HFF-Myc (cell line): ENCODE data around the gene FAM13A.

Source experiments
- DNase-seq: peaks from one replicate; pipeline ENCODE4 v3.0.0-alpha.2; 2011; ENCODE audit warnings: low read depth; ENCODE audit errors: extremely low read depth
- H3K4me3 ChIP-seq: replicated peaks from 2 replicates; pipeline ENCODE4 v1.5.1; 2011; ENCODE audit warnings: low read depth, mild to moderate bottlenecking, control low read depth, low read length
- TF ChIP-seq, protein P1 (sequence below): IDR thresholded peaks from 2 replicates; pipeline ENCODE4 v1.5.1; 2012; ENCODE audit warnings: mild to moderate bottlenecking, low read depth, low read length, control low read depth; ENCODE audit errors: missing control alignments

The FAM13A gene

DNA sequence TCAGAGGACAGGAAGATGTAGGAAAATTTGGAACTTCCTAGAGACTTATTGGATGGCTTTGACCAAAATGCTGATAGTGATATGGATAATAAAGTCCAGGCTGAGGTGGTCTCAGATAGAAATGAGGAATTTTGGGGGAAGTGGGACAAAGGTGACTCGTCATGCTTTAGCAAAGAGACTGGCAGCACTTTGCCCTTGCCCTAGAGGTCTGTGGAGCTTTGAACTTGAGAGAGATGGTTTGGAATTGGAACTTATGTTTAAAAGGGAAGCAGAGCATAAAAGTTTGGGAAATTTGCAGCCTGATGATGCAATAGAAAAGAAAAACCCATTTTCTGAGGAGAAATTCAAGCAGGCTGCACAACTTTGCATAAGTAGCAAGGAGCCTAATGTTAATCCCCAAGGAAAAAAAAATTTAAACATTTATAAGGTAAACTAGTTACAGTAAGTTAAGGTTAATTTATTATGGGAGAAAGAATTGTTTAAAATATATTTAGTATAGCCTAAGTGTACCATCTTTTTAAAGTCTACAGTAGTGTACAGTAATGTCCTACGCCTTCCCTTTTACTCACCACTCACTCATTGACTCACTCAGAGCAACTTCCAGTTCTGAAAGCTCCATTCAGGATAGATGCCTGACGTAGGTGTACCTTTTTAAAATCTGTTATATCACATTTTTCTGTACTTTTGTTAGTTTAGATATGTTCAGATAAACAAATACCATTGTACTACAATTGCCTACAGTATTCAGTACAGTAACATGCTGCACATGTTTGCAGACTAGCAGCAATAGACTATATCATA, 101.2 kb downstream of the FAM13A start:
- TF ChIP-seq, protein P1, sequence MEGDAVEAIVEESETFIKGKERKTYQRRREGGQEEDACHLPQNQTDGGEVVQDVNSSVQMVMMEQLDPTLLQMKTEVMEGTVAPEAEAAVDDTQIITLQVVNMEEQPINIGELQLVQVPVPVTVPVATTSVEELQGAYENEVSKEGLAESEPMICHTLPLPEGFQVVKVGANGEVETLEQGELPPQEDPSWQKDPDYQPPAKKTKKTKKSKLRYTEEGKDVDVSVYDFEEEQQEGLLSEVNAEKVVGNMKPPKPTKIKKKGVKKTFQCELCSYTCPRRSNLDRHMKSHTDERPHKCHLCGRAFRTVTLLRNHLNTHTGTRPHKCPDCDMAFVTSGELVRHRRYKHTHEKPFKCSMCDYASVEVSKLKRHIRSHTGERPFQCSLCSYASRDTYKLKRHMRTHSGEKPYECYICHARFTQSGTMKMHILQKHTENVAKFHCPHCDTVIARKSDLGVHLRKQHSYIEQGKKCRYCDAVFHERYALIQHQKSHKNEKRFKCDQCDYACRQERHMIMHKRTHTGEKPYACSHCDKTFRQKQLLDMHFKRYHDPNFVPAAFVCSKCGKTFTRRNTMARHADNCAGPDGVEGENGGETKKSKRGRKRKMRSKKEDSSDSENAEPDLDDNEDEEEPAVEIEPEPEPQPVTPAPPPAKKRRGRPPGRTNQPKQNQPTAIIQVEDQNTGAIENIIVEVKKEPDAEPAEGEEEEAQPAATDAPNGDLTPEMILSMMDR, result no peak
- no peak for DNase-seq
- H3K4me3 ChIP-seq, result no peak overlapping the region

DNA sequence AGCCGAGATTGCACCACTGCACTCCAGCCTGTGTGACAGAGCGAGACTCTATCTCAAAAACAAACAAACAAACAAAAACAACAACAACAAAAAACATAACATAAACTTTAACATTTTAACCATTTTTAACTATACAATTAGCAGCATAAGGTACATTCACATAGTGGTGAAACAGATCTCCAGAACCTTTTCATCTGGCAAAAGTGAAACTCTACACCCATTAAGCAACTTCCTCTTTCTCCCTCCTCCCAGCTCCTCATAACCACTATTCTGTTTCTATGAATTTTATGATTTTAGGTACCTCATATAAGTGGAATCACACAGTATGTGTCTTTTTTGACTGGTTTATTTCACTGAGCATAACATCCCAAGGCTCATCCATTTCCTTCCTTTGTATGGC, 103.6 kb downstream of the FAM13A start:
- TF ChIP-seq, protein P1, result no peak
- H3K4me3 ChIP-seq, result no peak overlapping the region
- no peak for DNase-seq

DNA sequence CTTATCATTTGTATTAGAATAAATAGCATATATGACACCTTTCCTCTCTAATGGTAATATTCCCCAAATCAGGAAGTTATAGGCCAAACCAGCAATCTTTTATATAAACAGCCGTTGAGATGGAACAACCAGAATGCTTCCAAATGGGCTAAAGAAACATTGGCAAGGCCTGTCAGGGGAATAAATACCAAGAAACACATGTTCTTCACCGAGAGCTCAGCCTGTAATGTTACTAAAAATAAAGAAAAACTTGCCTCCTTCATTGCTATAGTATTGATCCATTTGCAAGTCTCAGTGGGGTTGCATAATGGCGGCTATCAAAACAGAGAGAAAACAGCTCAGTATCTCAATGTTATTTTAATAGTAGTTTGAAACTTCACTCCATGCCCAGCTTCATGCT, 104.9 kb downstream of the FAM13A start:
- H3K4me3 ChIP-seq, result no peak overlapping the region
- DNase-seq, result no peak
- TF ChIP-seq, protein P1, result no peak

DNA sequence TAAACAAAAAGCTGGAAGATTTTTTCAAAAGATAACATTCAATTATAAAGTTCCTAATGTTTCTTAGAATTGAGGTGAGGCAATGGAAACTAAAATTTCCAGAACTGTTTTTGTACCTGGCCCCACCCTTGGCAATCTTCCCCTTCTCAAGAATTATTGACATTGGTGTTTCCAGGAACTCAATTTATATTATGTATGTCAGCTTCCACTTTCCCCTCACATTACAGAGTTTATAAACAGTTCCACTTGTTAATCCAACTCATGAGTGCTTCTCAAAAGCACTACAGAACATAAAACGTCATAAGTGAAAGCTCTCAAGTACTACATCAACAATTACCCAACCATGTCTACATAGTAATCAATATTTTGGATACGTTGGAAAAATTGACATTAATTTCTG, 107.4 kb downstream of the FAM13A start:
- H3K4me3 ChIP-seq, result no peak overlapping the region
- TF ChIP-seq, protein P1, result no peak
- DNase-seq, result no peak

DNA sequence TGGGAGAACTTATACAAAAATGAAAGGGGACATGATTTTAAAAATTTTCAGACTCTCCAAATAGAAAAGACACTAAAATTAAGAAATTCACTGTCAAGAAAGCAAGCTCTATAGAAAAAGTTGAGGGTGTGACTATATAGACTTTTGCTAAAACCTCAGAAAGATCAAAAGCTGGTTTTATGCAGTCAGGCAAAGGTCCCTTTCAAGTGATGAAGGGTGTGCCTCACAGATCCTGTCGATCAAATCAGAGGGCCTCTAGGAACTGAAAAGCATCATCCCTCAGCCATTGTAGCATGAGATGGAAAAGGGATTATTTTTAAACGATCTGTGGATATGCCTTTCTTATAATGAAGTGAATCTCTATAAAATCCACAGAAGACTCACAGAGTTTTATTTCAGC, 116.5 kb downstream of the FAM13A start:
- DNase-seq, result no peak
- no peak overlapping the region for H3K4me3 ChIP-seq
- TF ChIP-seq, protein P1, result no peak

DNA sequence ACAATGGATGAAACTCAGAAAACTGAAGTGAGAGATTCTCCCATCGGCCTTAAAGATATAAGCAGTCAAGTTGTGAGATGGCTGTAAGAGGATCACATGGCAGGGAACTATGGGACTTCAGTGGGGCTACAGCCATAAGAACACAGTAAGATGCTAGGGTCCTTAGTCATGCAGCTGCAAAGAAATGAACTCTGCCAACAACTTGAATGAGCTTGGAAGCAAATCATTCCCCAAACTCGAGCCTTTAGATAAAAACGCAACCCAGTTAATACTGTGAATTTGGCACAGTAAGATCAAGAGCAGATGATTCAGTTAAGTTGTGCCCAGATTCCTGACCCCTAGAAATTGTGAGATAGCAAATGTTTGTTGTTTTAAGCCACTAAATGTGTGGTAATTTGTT, 117.3 kb downstream of the FAM13A start:
- TF ChIP-seq, protein P1, result no peak
- H3K4me3 ChIP-seq, result no peak overlapping the region
- DNase-seq, result no peak

DNA sequence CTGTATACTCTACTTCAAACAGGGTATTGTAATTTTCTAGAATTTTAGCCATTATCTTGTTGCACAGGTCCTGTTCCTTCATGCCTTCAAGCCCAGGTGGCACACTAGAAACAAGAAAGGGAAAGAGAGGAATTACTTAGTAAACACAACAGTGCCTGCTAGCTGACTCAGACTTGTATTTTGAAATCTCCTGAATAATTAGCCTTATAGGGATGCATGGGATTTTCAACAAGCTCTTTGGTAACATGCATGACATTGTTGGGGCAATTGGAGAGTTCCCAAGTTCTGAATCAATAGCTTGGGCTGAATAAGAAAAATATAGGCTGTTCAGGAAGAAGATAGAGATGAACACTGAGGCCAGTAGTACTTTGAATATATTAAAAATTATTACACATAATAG, 118.8 kb downstream of the FAM13A start:
- peak; percentile 35 for DNase-seq
- no peak overlapping the region for H3K4me3 ChIP-seq
- TF ChIP-seq, protein P1, result no peak
